ENCODE measurements around the gene NCKAP5. TPM values are rescaled to one million over a fixed set of nuclear protein-coding genes. Genes with fewer than 3 reads are reported as not detected.

The NCKAP5 gene
- total and polyA plus RNA-seq, 2 of the 8 experiments (the other 6 are each of a cell fraction or from before 2014, with no cell fraction given) = 0.27 to 0.86 TPM

- H2BK15ac ChIP-seq (ENCODE audit: low read length) = no peak overlapping the region
- no peak overlapping the region for H3K14ac ChIP-seq (ENCODE audit: insufficient read length)
- H3K27me3 ChIP-seq (replicated peaks in 1 of 4; ENCODE audit: control insufficient read depth in 3 of 4, extremely low read depth in 1 of 4, insufficient read depth in 3 of 4, low read length in 3 of 4) = peaks cover 0 to 1% (median 0%) of the 10 kb centered on the region in 4 experiments; a peak in 1 of 7 replicates
- H3K4me3 ChIP-seq (ENCODE audit: extremely low read depth in 1 of 4, insufficient read depth in 2 of 4, low read depth in 3 of 4, low read length in 4 of 4) = no peak overlapping the region
- H3K36me3 ChIP-seq (ENCODE audit: control insufficient read depth in 2 of 4, insufficient read depth in 4 of 4, low read length in 3 of 4) = no peaks in the 10 kb centered on the region
- no peak overlapping the region for H2AFZ ChIP-seq (ENCODE audit: low read length)
- no peak for TF ChIP-seq CTCF (IDR thresholded peaks at IDR 0.05; ENCODE audit: control extremely low read depth in 1 of 3, insufficient read depth in 1 of 3, low read depth in 1 of 3, low read length in 3 of 3)
- peak; percentile 41; the same call in 1 of the 2 replicates for TF ChIP-seq SRF (IDR thresholded peaks at IDR 0.05; ENCODE audit: low read depth, low read length)
- peak; percentile 75 for TF ChIP-seq KDM1A (IDR thresholded peaks at IDR 0.05; ENCODE audit: borderline replicate concordance, low read length)
- TF ChIP-seq HDAC2 (IDR thresholded peaks at IDR 0.05; ENCODE audit: borderline replicate concordance in 1 of 2, low read depth in 2 of 2, low read length in 2 of 2) = peak in 1 of 2 experiments; percentile 76; a peak in 1 of 4 replicates
- TF ChIP-seq YY1 (IDR thresholded peaks at IDR 0.05; ENCODE audit: low read depth, low read length) = no peak
- TF ChIP-seq SP4 (IDR thresholded peaks at IDR 0.05; ENCODE audit: low read length) = no peak
- TF ChIP-seq SP1 (IDR thresholded peaks at IDR 0.05; ENCODE audit: low read depth, low read length) = no peak
- no peak for DNase-seq (ENCODE audit: low read depth in 1 of 2, low spot score in 2 of 2)
- H2BK5ac ChIP-seq (ENCODE audit: low read depth, low read length) = no peak overlapping the region
- H3K79me2 ChIP-seq (ENCODE audit: control insufficient read depth in 1 of 2, insufficient read depth in 2 of 2, low read length in 2 of 2) = no peaks in the 10 kb centered on the region
- no peak overlapping the region for H2BK12ac ChIP-seq (ENCODE audit: low read depth, low read length)
- H2AK5ac ChIP-seq (ENCODE audit: low read depth, low read length) = no peak overlapping the region
- H4K8ac ChIP-seq (ENCODE audit: extremely low read depth, insufficient read depth, low read length) = no peak overlapping the region
- H3K23me2 ChIP-seq (ENCODE audit: low read depth, low read length) = no peaks in the 10 kb centered on the region
- WGBS, 2 experiments (ENCODE audit: extremely low coverage in 1 of 2, insufficient coverage in 1 of 2, insufficient read length in 1 of 2, insufficient replicate concordance in 2 of 2, low coverage in 1 of 2, low lambda C conversion rate in 2 of 2, missing lambda C conversion rate in 1 of 2) = 67% methylated on average over 4 of the region's 4 CpGs; no CpG with 5 or more reads in 1 of the 2 experiments
- no peaks in the 10 kb centered on the region for H3K9me3 ChIP-seq (ENCODE audit: insufficient read depth in 2 of 2, low read depth in 1 of 2, low read length in 1 of 2)
- H3K23ac ChIP-seq (ENCODE audit: insufficient read length) = no peak overlapping the region
- H3K4me1 ChIP-seq (replicated peaks in 1 of 4; ENCODE audit: control insufficient read depth in 3 of 4, insufficient read depth in 4 of 4, low read length in 3 of 4) = no peaks in the 10 kb centered on the region
- H3K27ac ChIP-seq (ENCODE audit: low read depth, low read length) = no peak overlapping the region
- no peak overlapping the region for H4K91ac ChIP-seq (replicated peaks; ENCODE audit: insufficient read length, low read length)
- no peak for FAIRE-seq
- ChIA-PET POLR2A (ENCODE audit: partially characterized antibody) (no interaction called here), CTCF (ENCODE audit: partially characterized antibody) (interaction anchor here (1.2 to 2.2 kb wide), 3 partner anchors 31 to 241 kb away, joined by 3 to 5 read pairs (median 4); no protein-coding TSS in a partner anchor)
- H3K4me2 ChIP-seq (ENCODE audit: insufficient read depth in 1 of 2, low read depth in 2 of 2, low read length in 2 of 2) = no peak overlapping the region
- no peak overlapping the region for H3K9ac ChIP-seq (replicated peaks in 1 of 4; ENCODE audit: extremely low read depth in 1 of 4, low read depth in 3 of 4, low read length in 3 of 4)
- H2BK20ac ChIP-seq (ENCODE audit: low read length) = no peak overlapping the region
- H2BK120ac ChIP-seq (replicated peaks; ENCODE audit: low read depth, low read length) = no peak overlapping the region
- H4K5ac ChIP-seq (ENCODE audit: insufficient read length, low read depth, low read length) = no peak overlapping the region
- no peak overlapping the region for H3K18ac ChIP-seq (ENCODE audit: extremely low read depth, low read length)
- no peak overlapping the region for H3K56ac ChIP-seq (replicated peaks; ENCODE audit: insufficient read length, low read depth, low read length)
- no peaks in the 10 kb centered on the region for H3K79me1 ChIP-seq (ENCODE audit: low read depth, low read length)
- no peaks in the 10 kb centered on the region for H4K20me1 ChIP-seq (replicated peaks in 1 of 2; ENCODE audit: control insufficient read depth in 1 of 2, insufficient read depth in 2 of 2, low read length in 2 of 2)
- H3K4ac ChIP-seq (replicated peaks; ENCODE audit: insufficient read length, low read depth, low read length) = no peak overlapping the region
Measured at GRCh38 chr2:132788310-132788838, 779.9 kb downstream of the NCKAP5 start.
